NCI-H187 treated with DMSO at 0.1 percent for 48 hours (cell line): ENCODE data around the gene IZUMO1.
"Not testable (repeated sequence)": the region's sequence is repeated elsewhere in the genome, so short reads cannot be mapped to it uniquely, and the experiment has no call there.

Source experiments
- DNase-seq: peaks from one replicate; lab custom pipeline; 2025; lab: John Stamatoyannopoulos, UW

IZUMO1 gene

GRCh38 chr19:48746738-48747575 lies at the start of gene IZUMO1:
Gene IZUMO1, minus strand, starts transcription at chr19:48746909. Its CDS starts 1,050 bp downstream, at chr19:48745859.
- DNase-seq: no peak

- DNase-seq: no peak
Observed at GRCh38 chr19:48795685-48796070, 49.0 kb upstream of the IZUMO1 start.

DNA sequence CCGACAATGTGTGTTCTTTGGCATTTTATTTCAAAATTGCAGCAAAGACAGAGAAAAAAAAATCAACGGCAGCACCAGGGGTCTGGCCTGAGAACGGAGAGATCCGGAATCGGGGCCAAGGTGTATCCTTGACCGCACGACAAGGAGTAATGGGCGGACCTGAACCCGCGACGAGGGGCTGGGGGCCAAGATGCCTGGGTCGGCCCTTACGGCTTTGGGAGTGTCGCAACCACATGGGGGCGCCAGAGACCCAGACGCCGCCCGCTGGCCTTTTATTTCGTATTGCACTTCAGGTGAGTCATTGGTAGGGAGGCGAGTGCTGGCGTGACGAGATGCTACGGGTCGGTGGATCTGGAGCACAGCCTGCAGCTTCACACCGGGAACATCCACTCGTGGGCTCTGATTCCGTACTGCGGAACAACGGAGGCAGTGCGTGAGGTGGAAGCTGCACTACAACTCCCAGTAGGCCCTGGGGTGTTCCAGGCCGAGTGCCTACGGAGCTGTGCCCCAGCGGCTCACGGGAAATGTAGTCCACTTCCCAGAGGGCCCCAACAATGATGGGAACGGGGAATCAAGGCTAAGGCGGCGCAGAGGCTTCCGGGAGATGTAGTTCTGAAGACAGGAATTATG lies 48.5 kb upstream of the IZUMO1 start:
- DNase-seq: peak; percentile 88

DNA sequence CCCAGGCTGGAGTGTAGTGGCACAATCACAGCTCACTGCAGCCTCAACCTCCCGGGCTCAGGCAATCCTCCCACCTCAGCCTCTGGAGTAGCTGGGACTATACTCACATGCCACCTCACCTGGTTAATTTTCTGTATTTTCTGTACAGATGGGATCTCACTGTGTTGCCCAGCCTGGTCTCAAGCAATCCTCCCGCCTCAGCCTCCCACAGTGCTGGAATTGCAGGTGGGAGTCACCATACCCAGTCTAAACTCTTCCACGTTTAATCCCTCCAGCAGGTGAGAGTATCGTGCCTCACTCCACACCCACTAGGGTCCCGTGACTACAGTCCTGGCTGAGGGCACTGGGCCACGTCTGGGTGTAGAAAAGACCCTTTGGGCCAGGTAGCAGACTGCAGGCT lies 47.6 kb upstream of the IZUMO1 start:
- no peak for DNase-seq

GRCh38 chr19:48793271-48793670 lies 46.6 kb upstream of the IZUMO1 start:
- no peak for DNase-seq

DNA sequence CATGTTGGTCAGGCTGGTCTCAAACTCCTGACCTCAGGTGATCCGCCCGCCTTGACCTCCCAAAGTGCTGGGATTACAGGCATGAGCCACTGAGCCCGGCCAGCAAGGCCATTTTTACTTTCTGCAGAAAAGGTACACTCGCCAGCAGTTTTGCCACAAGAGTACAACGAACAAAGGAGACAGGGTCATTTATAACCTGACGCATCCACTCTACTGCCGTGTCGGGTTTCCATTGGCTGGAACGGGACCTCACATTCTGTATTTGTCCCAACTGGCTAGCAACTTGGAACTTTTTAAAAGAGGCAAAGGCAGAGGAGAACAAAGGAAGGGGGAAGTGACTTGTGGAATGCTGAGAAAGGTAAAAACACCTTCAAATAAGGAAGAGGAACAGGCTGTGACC lies 40.6 kb upstream of the IZUMO1 start:
- not testable (repeated sequence) for DNase-seq

- DNase-seq: not testable (repeated sequence)
Observed at GRCh38 chr19:48786422-48786821, 39.7 kb upstream of the IZUMO1 start.

DNA sequence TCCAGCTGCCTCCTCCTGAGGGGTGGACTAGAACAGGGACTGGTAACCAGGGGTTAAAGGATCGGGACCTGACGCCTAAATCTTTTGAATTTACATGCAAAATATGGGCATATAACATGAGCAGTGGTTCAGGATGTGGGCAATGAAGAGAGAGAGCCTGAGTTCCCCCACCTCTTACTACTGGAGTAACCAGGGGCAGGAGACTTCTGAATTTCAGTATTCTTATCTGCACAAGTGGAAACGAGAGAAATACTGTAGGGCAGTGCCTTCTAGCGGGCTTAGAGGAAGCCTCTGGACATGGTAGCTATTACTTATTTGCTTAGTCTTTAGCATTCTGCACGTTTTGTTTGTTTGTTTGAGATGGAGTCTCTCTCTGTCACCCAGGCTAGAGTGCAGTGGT lies 37.8 kb upstream of the IZUMO1 start:
- no peak for DNase-seq

DNA sequence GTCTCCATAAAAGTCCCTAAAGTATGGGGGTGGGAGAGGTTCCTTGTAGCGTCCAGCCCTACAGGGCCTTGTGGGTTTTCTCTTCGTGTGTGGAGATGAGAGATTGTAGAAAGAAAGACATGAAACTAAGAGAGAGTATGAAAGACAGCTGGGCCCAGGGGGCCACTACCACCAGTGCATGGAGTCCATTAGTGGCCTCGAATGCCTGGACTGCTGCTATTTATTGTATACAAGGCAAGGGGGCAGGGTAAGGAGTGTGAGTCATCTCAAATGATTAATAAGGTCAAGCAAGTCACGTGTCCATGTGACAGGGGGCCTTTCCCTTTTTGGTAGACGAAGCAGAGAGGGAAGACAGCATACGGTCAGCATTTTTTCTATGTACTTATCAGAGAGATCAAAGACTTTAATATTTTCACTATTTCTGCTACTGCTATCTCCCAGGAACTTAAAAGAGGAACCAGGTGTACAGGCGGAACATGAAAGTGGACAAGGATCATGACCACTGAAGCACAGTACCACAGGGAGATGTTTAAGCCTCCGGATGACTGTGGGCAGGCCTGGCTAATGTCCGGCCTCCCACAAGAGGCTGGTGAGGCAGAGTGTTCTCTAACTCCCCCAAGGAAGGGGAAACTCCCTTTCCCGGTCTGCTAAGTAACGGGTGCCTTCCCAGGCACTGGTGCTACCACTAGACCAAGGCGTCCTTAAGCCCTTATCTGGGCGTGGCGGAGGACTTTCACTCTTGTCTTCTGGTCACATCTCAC lies 34.1 kb upstream of the IZUMO1 start:
- no peak for DNase-seq

GRCh38 chr19:48779636-48780035 lies 32.9 kb upstream of the IZUMO1 start:
- DNase-seq: no peak

GRCh38 chr19:48777720-48778119 lies 31.0 kb upstream of the IZUMO1 start:
- no peak for DNase-seq

GRCh38 chr19:48777139-48777538 lies 30.4 kb upstream of the IZUMO1 start:
- no peak for DNase-seq

- no peak for DNase-seq
Observed at GRCh38 chr19:48772503-48772953, 25.8 kb upstream of the IZUMO1 start.

DNA sequence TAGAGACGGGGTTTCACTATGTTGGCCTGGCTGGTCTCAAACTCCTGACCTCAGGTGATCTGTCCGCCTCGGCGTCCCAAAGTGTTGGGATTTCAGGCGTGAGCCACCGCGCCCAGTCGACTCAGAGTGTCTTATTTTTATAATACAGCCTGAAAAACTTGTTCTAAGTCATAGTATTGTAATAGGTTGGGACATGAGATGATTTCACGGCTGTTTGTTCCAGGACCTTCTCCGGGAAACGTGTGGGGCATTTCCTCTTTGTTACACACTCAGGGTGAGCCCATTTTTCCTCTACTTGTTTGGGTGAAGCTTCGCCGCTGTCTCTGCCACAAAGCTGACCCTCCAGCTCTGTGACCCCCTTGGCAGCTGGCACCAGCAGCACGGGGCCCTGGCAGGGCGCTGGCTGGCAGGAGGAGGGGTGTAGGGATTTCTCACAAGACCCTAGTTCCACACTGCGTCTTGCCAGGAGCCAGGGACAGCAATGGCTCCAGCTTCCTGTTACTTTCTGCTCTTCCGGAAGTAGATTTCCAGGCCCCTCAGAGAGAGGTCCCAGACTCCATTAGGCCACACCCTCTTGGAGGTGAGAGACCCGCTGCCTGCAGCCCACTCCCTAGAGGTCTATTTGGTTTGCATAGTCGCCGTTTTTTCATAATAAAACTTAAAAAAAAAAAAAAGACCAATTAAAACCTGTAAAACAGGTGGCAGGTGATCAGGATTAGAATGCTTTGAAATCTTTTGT lies 24.2 kb upstream of the IZUMO1 start:
- no peak for DNase-seq

- DNase-seq: no peak
Observed at GRCh38 chr19:48770266-48770665, 23.6 kb upstream of the IZUMO1 start.

GRCh38 chr19:48768994-48769713 lies 22.4 kb upstream of the IZUMO1 start:
- no peak for DNase-seq

- DNase-seq: not testable (repeated sequence)
Observed at GRCh38 chr19:48768171-48768753, 21.6 kb upstream of the IZUMO1 start.

GRCh38 chr19:48765816-48766215 lies 19.1 kb upstream of the IZUMO1 start:
- DNase-seq: not testable (repeated sequence)

DNA sequence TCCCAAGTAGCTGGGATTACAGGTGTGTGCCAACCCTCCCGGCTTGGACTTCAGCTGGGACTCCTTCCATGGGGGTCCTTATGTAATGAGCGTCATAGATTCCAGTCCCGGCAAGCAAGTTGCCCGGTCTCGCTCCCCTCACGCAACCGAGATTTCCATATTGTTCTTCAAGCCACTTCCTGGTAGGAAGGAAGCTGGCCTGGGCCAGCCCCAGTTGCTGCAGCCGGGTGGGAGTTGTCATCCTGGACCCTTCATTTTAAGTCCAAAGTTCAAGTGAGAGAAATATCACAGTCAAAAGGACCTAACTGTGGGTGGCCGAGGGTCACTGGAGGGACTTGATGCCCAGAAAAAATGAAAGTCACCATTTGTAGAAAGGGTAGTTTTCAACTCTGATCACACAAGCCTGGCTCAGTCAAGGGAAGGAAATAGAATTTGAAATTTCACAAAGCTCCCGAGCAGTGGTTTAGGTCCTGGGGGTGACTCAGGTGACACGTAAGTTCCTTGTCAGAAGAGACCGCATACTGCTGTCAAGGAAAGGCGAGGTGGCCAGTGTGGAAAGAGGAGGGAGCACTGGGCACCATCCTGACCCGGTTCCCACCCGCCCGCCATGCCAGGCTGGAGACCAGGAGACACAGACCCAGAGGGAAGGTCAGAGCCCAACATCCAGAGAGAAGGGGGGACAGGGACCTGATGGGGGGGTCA lies 13.9 kb upstream of the IZUMO1 start:
- no peak for DNase-seq

GRCh38 chr19:48757741-48758144 lies 11.0 kb upstream of the IZUMO1 start:
- DNase-seq: no peak
